Fibroblast of mammary gland (primary cell): ENCODE results near the gene ZNG1F.
"Not testable (repeated sequence)": the region's sequence is repeated elsewhere in the genome, so short reads cannot be mapped to it uniquely, and the experiment has no call there.

Experiments
- DNase-seq: peaks from one replicate; pipeline ENCODE4 v3.0.0-alpha.2; 2010; ENCODE audit warnings: low read depth
- H3K4me3 ChIP-seq: 2 replicates; pipeline ENCODE4 v1.5.1; 2011; ENCODE audit warnings: low read depth, mild to moderate bottlenecking, low read length, moderate library complexity; ENCODE audit not compliant: control insufficient read depth
- CTCF ChIP-seq: conservative IDR thresholded peaks from 2 replicates; pipeline ENCODE4 v1.5.1; 2011; ENCODE audit warnings: low read depth, low read length, inconsistent platforms; ENCODE audit not compliant: control insufficient read depth, insufficient read depth

The ZNG1F gene

GRCh38 chr9:41189217-41189616, at the start of gene ZNG1F:
Gene ZNG1F, minus strand, starts transcription at chr9:41189317. Its CDS starts 59 bp downstream, at chr9:41189258.
- H3K4me3 ChIP-seq, DNase-seq: not testable (repeated sequence)

GRCh38 chr9:41237110-41237749, 48.1 kb upstream of the ZNG1F start:
- not testable (repeated sequence) for H3K4me3 ChIP-seq
- DNase-seq = peak; percentile 7

GRCh38 chr9:41236486-41237109, 47.5 kb upstream of the ZNG1F start:
- not testable (repeated sequence) for DNase-seq, H3K4me3 ChIP-seq

- not testable (repeated sequence) for DNase-seq, H3K4me3 ChIP-seq
Observed at GRCh38 chr9:41234811-41235805, 46.0 kb upstream of the ZNG1F start.

GRCh38 chr9:41234221-41234620, 45.1 kb upstream of the ZNG1F start:
- H3K4me3 ChIP-seq, DNase-seq: not testable (repeated sequence)

GRCh38 chr9:41232326-41232725, 43.2 kb upstream of the ZNG1F start:
- not testable (repeated sequence) for H3K4me3 ChIP-seq, DNase-seq

- not testable (repeated sequence) for H3K4me3 ChIP-seq
- DNase-seq = peak; percentile 24
Observed at GRCh38 chr9:41230418-41230817, 41.3 kb upstream of the ZNG1F start.

- H3K4me3 ChIP-seq = no peak overlapping the region
- peak; percentile 24 for DNase-seq
- TF ChIP-seq CTCF = no peak
Observed at GRCh38 chr9:41229408-41230401, 40.6 kb upstream of the ZNG1F start.

GRCh38 chr9:41219831-41220230, 30.7 kb upstream of the ZNG1F start:
- not testable (repeated sequence) for H3K4me3 ChIP-seq, DNase-seq

- DNase-seq, H3K4me3 ChIP-seq: not testable (repeated sequence)
Observed at GRCh38 chr9:41188439-41188838, 678 bp downstream of the ZNG1F start.

GRCh38 chr9:41174994-41175393, 14.1 kb downstream of the ZNG1F start:
- not testable (repeated sequence) for DNase-seq, H3K4me3 ChIP-seq

GRCh38 chr9:41150116-41150515, 39.0 kb downstream of the ZNG1F start:
- H3K4me3 ChIP-seq, DNase-seq: not testable (repeated sequence)

- H3K4me3 ChIP-seq, DNase-seq: not testable (repeated sequence)
Observed at GRCh38 chr9:41141878-41142277, 47.2 kb downstream of the ZNG1F start.

- H3K4me3 ChIP-seq, DNase-seq: not testable (repeated sequence)
Observed at GRCh38 chr9:41128581-41128980, 60.5 kb downstream of the ZNG1F start, which contains the start of gene FOXD4L6. Gene FOXD4L6, minus strand, starts transcription at chr9:41128681. Its CDS starts 298 bp downstream, at chr9:41128383.

GRCh38 chr9:41126746-41127446, 62.2 kb downstream of the ZNG1F start:
- H3K4me3 ChIP-seq, DNase-seq: not testable (repeated sequence)

- H3K4me3 ChIP-seq, DNase-seq: not testable (repeated sequence)
Observed at GRCh38 chr9:41125936-41126335, 63.2 kb downstream of the ZNG1F start.
